ENCODE results near the gene NET1.

Gene NET1

DNA sequence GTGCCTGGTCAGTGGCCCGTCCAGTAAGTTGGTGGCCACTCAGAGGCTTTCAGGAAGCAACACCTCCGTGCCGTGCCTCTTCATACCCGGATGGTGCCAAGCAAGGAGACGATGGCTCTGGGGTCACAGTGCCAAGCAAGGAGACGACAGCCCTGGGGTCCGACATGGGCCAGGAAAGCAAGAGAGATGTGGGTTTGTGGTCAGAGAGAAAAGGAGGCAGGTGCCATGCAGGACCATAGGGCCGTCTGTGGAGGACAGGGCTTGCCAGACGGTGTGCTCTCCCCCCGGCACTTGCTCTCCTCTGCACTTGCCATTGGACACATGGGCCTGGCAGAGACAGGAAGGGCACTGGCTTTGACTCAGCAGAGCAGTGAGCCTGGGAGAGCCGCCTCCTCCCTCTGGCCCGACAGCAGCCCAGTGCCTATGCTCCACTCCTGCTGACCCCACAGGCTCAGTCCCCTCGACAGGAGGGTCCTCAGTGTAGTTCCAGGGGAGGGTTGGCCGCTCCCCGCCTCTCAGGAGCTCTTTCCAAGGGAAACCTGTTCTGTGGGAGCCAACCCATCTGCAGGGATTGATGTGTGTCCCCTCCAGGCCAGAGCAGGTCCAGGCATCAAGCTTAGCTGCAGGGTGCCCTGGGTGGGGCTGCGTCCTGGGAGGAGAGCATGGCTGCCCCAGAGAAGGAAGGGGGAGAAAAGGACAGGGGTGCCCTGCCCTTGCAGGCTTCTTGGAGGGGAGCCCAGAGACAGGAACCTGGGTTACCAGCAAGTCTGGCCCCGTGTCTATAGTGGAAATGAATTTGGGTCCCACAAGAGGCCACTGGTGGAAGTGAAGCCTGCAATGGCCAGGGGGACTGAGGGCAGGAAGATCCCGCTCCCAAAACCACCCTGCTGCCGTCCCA is 94.6 kb downstream of the NET1 start:
- DNase-seq = no peak
- in situ Hi-C loops (cut with MboI; ENCODE audit: low pct_unique_long_range_greater_than_20kb, low sequenced_read_pairs) = no loop called here

DNA sequence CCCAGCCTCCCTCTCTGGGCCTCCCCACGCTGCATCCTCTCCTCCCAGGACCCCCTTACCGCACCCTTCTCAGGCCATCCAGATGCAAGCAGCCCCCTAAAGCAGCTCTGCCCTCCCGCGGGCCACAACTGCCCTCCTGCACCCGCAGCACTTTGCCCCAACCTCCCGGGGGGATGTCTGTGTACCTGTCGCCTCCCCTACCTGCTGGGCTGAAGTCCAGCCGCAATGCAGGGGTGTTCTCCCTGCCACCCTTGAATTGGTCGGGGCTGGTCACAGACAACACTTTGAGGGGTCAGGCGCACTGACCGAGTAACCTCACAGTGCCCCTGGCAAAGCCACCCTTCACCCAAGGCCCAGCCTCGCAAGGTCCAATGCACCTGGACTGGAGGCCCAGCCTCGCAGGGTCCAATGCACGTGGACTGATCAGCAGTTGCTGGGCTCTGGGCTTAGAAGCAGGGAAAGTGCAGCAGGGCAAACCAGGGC is 95.3 kb downstream of the NET1 start:
- DNase-seq = no peak
- in situ Hi-C loops (cut with MboI; ENCODE audit: low pct_unique_long_range_greater_than_20kb, low sequenced_read_pairs) = no loop called here

DNA sequence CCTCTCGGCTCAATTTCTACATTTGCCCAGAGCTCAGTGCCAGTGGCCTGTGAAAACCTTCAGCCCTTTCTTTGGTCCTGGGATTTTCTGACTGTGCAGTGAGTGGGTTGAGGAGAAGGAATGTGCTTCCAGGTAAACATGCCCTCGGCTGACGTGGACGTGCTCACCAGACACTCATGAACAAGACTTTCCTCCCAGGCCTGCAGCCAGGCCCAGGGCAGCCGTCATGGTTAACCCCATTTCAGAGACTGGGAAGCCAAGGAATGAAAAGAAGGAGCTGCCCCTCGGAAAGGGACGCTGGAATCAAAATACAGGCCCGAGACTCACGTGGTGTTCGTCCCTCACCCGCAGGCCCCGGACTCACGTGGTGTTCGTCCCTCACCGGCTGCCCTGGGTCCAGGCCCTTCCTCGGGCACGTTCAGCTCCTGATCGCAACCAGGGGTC is 95.8 kb downstream of the NET1 start:
- no peak for DNase-seq
- in situ Hi-C loops (cut with MboI; ENCODE audit: low pct_unique_long_range_greater_than_20kb, low sequenced_read_pairs) = no loop called here

Measured in KBM-7 (cell line).